ENCODE results near the gene DDOST.
A peak's percentile ranks its signal among the peaks of the same experiment; 100 is the strongest.

Gene DDOST

DNA sequence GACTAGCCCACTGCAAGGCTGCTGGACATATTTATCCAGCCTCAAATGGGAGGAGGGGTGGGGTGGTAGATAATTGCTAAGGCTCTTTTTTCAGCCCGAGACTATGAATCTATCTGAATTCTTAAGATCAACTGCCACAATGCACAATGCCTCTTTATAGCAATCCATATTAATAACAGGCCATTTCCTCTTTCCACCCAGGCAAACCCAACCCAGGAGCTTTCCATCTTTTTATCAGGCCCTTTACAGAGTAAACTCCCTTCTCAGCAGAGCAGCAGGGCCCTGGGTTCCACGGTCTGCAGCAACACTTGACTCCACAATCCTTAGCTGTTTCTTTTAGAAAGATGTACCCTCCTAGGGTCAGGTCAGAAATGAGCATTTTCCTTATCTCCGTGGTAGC lies 806 bp downstream of the DDOST start:
- no peak for DNase-seq (ENCODE audit: low read depth)

DNA sequence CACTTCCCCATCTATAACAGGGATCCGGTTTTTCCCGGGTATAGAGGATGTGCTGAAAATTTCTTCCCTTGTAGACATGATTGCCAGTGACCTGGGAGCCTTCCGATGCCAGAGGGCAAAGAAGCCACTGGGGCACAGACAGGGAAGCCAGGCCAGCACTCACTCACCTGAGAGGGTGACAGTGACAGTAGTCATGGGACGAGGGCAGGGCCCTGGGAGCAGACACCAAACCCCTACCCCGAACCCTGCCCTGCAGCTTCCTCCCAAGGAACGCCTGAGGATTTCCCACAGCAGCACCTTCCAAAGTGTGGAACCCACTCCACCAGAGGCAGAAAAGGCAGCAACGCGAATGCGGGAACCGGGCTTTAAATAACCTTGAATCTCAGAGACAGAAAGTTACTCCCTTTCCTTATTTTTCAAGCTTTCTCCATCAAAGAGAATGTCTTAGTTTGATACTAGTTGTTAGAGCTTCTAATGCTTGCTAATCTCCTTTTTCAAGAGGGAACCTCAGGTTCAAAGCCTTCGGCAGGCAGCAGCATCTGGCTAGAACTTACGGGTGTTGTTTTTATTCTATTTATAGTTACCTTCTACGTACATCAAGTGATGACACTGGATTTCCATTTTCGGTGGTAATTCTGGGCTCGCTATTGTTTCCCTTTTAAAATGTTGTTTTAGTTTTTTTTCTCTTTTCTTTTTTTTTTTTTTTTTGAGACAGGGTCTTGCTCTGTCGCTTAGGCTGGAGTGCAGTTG lies 2.8 kb downstream of the DDOST start:
- no peak for DNase-seq (ENCODE audit: low read depth)

DNA sequence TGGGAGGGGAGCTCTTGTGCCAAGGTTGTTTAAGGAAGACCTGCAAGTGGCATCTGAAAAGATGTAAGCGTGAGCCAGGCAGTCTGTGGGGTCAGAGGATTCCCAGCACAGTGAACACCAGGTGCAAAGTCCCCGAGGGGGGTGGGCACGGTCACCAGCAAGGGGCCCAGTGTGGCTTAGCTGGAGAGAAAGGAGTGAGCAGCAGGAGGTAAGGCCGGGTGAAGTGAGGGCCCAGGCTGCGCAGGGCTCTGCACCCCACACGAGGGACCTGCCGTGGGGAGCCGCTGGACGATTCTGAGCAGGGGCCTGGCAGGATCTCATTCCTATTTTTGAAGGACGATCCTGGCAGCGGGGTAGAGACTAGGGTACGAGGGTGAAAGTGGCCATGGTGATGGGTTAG lies 4.1 kb downstream of the DDOST start:
- DNase-seq (ENCODE audit: low read depth), result no peak

DNA sequence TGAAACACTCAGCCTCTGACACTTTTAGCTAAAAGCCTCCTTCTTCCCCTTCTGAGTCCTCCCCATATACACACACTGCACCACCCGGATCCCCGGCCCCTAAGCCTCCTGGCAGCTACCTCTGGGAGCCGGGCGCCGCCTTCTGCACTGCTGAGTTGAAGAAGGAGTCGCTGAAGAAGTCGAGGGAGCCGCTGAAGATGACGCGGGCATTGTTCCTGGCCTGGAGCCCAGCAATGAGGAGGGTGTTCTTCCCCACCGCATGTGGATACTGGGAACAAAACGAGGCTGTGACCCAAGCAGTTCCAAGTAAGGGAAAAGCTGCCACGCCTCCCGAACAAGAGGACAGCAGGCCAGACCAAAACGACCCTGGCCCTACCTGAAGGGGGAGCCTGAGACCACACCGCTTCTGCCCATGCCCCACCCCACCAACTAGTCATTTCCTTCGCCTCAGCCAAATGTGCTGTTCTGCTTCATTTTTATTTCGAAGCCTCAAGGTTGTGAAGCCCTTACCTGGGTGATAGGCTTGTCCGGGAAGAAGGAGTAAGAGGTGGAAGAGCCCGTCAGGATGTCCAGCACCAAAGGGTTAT lies 7.0 kb downstream of the DDOST start:
- no peak for DNase-seq (ENCODE audit: low read depth)

DNA sequence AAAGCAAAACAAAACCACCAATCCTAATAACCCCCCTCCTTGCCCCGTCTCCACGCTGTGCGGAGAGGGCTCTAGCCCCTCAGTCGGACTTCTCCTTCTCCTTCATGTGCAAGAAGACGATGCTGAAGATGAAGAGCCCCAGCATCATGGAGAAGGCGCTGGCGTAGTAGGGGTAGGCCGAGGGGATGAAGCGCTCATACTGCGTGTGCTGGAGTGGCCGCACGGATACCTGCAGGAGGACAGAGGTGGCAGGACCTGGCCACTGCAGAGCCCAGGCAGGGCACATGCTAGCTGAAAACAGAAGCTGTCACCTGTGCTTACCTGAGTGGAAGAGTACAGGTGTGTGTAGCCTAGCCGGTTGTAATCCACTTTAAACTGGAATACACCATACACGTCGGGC lies 8.9 kb downstream of the DDOST start:
- DNase-seq (ENCODE audit: low read depth), result no peak

DNA sequence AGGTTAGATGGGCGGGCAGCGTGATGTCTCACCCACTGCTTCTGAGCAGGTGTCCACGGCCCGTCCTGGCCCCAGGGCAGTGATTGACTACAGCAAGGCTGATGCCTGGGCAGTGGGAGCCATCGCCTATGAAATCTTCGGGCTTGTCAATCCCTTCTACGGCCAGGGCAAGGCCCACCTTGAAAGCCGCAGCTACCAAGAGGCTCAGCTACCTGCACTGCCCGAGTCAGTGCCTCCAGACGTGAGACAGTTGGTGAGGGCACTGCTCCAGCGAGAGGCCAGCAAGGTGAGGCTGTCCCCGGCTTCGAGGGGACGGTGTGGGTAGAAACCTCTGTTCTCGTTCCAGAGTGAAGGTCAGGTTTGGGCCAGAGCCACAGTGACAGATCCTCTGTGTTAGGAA lies 12.2 kb downstream of the DDOST start:
- DNase-seq (ENCODE audit: low read depth), result no peak

DNA sequence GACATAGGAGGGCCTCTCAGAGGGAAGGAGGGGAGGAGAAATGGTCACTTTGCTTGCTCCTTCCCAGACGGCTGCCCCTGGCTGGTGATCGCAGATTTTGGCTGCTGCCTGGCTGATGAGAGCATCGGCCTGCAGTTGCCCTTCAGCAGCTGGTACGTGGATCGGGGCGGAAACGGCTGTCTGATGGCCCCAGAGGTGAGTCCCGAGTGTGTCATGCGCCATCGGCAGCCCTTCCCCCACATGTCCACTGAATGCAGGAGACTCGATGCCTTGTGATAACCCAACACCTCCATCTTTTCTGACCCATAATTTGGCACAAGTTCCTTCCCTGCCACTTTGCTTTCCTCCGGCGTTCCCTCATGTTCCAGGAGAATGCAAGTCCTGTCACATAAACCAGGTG lies 12.7 kb downstream of the DDOST start:
- no peak for DNase-seq (ENCODE audit: low read depth)

DNA sequence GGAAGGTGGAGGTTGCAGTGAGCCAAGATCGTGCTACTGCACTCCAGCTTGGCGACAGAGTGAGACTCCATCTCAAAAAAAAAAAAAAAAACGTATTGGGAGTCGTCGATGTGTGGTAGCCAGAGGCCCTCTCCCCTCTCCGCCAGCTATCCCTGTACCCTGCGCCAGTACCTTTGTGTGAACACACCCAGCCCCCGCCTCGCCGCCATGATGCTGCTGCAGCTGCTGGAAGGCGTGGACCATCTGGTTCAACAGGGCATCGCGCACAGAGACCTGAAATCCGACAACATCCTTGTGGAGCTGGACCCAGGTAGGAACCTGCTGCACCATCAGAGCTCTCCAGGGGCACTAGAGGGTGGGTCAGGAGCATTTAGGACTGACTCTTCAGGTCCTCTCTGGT lies 15.8 kb downstream of the DDOST start:
- DNase-seq (ENCODE audit: low read depth), result no peak

DNA sequence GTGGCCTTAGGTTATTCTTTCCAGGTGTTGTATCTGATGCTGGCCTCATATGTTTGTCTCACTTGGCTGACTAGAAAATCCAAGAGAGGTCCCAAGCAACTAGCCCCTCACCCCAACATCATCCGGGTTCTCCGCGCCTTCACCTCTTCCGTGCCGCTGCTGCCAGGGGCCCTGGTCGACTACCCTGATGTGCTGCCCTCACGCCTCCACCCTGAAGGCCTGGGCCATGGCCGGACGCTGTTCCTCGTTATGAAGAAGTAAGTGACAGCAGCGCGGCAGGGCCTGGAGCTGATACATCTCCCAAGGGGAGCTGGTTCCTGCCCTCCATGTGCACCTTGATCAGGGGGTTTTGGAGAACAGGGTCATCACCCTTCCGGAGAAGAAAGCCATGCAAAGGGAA lies 16.8 kb downstream of the DDOST start:
- no peak for DNase-seq (ENCODE audit: low read depth)

DNA sequence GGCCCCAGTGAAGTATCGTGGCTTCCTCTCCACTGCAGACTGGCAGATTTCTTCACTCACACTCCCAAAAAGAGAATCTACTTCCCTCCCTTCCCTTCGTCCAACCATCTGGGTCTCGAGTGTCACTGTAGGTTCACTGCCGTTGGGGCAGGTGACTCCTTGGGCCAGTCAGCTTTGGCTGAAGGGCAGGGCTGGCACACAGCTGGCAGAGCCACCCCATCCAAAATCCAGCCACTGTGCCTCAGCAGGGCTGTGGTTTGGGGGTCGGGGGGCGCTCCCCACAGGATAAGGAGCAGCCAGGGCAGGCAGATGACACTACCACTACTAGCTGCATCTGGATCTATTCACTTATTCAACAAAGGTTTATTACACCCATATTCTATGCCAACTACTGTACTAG lies 18.1 kb downstream of the DDOST start:
- DNase-seq (ENCODE audit: low read depth), result no peak

DNA sequence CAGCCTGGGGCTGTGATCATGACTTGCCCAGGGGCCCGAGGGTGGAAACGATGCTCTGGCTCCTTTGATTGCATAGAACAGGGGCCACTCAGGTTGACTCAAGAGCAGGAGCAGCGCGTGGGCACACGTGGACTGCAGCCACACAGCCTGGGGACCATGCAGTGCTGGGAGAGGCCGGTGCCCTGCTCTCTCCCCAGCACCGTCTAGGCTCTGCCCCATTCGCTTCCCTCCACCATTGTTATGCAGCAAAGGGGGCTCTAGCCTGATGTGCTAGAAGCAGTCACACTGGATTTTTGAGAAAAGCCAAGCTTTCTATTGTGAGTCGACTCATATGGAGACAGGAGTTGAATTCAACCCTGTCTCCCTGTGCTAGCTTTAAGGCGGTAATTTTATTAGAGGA lies 19.2 kb downstream of the DDOST start:
- DNase-seq (ENCODE audit: low read depth), result no peak

DNA sequence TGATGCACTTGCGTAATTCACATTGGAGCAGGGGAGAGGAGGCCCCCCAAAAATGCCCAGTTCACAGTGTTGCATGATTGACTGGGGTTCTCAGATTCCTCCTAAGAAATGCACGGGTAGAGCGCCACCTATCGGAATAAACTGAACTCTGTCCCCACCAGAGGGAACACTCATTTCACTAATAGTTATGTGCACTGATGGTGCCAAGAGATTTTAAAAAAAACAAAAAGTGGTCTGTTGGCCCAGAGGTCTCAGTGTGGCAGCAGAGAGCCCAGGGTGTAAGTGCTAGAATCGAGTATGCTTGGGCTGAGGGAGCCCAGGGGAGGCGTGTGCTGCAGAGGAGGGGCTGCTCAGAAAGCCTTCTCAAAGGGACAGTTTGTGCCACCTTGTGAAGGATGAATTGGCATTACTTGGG lies 21.0 kb downstream of the DDOST start:
- DNase-seq (ENCODE audit: low read depth), result no peak

DNA sequence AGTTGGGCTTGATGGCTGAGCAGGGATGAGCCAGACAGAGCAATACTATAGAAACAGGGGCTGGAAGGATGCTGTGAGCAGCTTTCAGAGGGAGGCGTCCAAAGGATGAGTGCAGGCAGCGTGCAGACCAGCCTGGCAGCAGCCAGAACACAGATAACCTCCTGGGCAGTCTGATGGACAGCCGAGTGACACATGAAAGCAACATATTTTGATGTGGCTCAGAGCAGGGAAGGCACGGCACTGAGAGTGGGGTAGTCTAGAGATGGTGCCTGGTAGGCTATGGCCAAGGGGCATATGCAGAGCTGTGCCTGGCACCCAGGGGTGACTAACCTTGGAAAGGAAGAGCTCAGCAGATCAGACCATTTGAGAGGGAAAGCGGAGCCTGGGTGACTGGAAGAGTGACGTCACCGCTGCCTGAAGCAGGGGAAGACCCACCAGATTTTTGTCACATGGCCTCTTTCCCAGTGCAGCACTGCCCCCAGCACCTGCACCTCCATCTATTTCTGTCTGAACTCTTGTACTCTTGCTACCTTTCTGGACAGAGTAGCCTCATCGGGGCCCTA lies 24.3 kb downstream of the DDOST start:
- DNase-seq (ENCODE audit: low read depth), result no peak

DNA sequence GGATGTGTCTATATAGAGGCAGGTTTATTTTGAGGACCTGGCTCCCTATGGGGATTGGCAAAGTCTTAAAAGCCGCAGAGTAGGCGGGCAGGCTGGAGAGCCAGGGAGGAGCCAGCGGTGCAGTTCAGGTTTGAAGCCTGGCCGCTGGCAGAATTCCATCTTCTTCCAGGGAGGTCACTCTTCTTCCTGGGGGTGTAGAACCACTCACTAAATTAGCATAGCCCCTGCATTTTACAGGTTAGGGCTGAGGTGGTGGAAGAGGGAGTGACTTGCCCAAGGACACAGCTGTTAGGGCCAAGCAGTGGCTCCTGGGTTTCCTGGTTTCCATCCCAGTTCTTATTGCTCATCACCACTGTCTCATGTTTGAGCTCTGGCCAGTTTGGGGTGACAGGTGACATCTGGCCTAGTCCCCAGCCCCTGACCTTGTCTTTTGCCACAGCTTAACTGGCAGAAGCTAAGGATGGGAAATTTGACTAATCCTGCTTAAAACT lies 26.5 kb downstream of the DDOST start:
- no peak for DNase-seq (ENCODE audit: low read depth)

DNA sequence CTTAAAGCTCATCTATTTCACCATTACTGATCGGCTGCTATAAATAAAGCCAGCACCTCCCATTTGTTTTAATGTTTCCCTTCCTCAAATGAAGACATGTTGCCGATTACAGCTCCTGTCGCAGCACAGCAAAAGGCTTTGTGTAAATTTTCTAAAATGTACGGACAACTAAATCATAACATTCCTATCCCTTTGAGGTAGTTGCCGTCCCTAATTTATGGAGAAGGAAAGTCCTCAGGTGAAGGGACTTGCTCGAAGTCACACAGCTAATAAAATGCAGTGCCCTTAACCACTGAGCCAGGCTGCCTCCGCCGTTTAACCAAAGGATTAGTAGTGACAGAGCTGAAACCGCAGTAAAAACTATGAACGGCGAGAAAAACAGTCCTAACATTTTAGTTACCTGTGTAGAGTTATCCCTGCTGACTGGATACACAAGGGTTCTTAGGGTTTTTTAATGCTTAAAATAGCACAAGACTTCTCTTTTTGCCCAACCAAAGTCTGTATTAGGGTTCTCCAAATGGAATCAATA lies 27.0 kb downstream of the DDOST start:
- DNase-seq (ENCODE audit: low read depth), result no peak

DNA sequence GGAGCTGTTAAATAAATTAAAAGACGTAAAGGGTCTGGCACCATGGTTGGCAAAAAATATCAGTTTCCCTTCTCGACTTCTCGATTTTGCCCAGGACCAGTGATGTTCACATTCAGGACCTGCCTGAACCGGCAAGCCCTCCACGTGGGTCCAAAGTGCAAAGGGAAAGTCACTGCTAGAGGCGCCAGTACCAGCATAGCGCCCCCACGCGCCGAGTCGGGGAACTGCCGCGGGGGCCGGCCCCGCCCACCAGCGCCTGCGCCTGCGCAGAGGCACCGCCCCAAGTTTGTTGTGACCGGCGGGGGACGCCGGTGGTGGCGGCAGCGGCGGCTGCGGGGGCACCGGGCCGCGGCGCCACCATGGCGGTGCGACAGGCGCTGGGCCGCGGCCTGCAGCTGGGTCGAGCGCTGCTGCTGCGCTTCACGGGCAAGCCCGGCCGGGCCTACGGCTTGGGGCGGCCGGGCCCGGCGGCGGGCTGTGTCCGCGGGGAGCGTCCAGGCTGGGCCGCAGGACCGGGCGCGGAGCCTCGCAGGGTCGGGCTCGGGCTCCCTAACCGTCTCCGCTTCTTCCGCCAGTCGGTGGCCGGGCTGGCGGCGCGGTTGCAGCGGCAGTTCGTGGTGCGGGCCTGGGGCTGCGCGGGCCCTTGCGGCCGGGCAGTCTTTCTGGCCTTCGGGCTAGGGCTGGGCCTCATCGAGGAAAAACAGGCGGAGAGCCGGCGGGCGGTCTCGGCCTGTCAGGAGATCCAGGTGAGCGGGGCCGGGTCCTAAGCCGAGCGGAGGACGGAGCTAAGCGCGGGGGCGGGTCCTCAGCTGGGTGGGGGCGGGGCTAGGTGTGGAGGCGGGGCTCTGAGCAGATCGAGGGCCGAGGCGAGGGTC lies 27.7 kb downstream of the DDOST start, which contains the start of gene PINK1:
TSS of gene PINK1 (plus strand) at position 269 of the 875 bp plus-strand sequence. CDS start at position 360, 91 bp downstream.
- peak; percentile 69 for DNase-seq (ENCODE audit: low read depth)

DNA sequence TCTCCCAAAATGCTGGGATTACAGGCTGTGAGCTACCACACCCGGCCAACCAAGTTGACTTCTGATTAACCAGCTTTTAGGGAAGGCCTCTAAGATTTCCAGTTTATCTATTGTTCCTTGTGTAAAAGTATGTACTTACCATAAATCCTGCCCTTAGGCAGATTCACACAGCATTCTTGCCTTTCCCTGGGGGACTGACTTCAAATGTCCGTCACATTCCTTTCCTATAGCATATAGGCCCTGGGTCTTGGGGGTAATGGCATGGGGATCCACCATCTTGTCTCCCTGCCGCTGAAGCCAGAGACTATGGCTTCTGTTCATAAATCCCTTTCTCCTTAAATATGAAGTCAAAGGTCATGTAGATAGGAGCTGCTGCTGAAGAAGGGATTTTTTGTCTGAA lies 28.8 kb downstream of the DDOST start:
- no peak for DNase-seq (ENCODE audit: low read depth)

DNA sequence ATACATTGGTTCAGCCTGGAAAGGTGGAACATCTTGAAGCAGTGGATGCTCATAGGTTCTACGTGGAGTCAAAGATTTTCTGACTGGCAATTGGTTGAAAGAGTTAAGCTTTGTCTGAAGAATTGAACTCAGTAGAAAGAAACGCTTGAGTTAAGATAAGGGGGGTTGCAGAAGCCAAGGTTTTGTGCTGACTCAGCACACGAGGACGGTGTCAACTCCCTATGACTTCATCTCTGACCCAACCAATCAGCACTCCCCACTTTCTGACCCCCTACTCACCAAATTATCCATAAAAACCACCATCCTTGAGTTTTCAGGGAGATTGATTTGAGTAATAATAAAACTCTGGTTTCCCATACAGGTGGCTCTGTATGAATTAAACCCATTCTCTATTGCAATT lies 30.4 kb downstream of the DDOST start:
- DNase-seq (ENCODE audit: low read depth), result no peak

DNA sequence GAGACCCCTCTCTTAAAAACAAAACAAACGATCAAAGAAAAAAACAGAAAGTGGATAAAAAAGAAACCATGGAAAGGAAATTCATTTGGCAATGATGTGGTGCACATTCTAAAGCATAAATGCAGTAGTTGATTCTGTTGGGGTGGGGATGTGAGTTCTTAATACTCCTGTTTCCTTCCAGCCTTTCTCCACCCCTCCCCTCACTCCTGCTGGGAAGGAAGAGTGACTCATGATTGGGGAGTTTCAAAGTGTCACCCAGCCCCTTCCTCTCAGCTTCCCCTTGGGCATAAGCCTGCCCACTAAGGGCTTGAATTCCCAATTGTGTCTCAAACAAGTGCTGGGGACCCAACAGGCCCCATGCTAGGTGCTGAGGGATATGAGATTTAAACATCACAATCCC lies 34.6 kb downstream of the DDOST start:
- no peak for DNase-seq (ENCODE audit: low read depth)

DNA sequence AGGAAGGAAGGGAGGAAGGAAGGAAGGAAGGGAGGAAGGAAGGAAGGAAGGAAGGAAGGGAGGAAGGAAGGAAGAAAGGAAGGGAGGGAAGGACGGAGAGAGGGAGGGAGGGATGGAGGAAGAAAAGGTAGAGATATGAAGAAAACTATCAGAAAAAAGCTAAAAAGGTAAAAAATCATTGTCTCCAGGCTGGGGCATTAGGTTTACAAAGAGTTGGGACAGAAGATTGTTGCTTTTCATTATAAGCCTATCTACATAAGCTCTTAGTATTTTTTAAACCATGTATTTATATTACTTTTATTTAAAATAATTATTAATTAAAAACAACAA lies 35.1 kb downstream of the DDOST start:
- DNase-seq (ENCODE audit: low read depth), result no peak

DNA sequence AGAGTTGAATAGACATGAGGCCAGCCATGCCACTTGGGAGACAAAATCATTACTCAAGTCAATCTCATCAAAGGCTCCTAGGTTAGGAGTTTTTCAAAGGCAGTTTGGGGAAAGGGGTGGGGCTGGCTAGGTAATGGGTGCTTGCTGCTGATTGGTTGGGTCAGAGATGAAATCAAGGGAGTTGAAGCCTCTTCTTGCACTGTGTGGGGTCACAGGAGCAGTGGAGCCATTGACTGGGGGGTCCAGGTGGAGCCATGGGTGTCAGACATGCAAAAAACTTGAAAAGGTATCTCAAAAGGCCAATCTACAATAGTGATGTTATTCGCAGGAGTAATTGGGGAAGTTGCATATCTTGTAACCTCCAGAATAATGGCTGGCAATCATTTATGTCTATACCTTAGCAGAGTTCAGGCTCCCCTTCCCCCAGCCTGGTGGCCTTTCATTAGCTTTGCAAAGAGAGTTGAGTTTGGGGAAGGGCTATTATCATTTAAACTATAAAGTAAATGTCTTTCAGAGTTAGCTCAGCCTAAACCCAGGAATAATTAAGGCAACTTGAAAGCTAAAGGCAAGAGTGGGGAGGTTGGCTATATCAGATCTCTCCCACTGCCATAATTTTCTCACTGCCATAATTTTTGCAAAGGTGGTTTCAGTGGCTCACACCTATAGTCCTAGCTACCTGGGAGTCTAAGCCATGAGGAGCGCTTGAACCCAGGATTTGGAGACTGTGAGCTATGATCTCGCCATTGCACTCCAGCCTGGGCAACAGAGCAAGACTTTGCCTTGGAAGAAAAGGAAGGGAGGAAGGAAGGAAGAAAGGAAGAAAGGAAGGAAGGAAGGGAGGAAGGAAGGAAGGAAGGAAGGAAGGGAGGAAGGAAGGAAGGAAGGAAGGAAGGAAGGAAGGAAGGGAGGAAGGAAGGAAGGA lies 35.7 kb downstream of the DDOST start:
- DNase-seq (ENCODE audit: low read depth), result no peak
